LoVo (cell line): ENCODE data around the gene KCNG2.
"Not testable (repeated sequence)": the region's sequence is repeated elsewhere in the genome, so short reads cannot be mapped to it uniquely, and the experiment has no call there.

ENCODE experiments used
- DNase-seq: peaks from one replicate; pipeline ENCODE4 v3.0.0-alpha.2; 2016; ENCODE audit warnings: low spot score

The KCNG2 gene

GRCh38 chr18:79853303-79853992, 55.7 kb downstream of the KCNG2 start:
- no peak for DNase-seq

DNA sequence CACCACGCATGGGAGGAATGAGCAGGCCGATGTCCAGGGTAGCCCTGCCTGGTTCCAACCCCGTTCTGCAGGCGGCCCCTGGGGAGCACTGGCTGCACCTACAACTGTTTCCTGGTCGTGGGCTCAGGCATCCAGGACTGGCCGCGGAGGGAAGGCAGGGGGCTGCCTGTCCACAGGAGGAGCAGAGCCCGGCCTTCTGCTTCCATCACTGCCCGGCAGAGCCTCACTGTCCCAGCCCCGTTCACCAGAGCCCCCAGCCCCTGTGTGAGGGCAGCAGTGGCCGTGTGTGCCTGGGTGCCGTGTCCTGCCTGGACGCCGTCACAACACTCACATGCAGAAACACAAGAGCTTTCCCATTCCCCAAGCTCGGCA, 56.2 kb downstream of the KCNG2 start:
- no peak for DNase-seq

DNA sequence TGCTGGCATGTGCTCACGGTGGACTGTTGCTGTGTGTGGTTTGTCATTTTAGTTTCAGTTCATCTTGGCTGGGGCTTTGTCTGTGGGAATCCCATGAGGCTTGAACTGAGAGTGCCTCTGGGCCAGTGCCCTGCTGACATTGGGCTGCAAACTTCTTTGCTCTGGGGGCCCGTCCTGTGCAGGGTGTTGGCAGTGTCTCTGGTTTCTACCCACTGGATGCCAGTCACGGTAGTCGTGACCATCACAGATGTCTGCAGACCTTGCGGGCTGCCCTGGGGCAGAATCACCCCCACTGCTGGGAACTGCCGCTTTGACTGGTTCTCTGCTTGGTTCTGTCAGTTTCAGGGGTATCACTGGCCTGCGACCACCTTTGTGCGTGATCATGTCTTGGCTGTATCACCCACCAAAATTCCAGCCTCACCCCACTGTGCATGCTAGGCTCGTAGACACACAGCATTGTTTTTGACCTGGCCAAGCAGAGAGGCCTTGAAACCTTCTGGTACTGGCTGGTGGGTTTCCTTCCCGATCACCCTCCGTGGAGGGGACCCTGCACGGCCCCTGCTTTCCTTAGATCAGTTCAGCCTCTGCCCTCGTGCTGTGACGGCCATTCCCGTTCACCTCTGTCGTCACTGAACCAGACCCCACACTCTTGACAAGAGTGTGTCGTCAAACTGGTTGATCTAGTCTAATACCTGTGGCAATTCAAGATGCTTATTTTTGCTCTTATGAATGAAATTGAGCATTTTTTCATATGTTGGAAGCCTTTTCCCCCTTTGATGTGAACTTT, 57.6 kb downstream of the KCNG2 start:
- DNase-seq = no peak

DNA sequence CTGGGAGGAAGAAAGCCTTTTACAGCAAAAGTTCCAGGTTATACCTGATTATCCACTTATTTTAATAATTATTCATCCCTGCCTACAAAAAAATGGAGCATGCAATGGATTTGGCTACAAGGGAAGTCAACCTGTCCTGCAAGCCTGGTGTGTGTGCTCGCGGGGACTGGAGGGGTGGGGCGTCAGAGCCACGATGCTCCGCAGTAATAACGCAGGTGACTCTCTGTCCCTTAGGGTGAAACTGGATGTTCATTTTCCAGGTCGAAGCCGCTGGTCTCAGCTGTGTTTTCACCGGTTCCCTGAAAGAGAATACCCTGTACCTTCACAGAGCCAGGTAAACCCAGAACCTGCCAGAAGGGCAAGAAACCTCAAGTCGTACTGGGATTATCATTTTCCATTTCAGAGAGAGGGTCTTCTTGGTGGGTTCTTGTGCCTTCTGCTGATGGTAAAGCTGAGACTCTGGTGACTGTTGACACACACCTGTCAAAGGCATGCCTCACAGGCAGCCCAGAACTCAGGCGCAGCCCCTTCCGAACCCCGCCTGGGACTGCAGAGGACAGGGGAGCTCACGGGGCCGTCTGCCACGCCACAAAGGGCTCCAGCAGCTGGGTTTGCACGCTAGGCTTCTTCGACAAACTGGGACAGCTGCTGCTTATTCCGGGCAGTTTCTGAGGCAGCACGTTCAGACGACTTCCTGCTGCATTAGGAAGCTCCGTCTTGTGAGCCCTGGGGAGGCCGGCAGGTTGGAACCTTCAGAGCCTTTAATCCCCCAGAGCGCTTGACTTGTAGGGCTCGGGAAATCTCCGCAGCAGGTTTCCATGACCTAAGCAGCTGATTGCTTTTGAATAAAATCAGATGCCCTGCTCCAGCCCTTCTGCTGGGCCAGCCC, 58.6 kb downstream of the KCNG2 start:
- no peak for DNase-seq

DNA sequence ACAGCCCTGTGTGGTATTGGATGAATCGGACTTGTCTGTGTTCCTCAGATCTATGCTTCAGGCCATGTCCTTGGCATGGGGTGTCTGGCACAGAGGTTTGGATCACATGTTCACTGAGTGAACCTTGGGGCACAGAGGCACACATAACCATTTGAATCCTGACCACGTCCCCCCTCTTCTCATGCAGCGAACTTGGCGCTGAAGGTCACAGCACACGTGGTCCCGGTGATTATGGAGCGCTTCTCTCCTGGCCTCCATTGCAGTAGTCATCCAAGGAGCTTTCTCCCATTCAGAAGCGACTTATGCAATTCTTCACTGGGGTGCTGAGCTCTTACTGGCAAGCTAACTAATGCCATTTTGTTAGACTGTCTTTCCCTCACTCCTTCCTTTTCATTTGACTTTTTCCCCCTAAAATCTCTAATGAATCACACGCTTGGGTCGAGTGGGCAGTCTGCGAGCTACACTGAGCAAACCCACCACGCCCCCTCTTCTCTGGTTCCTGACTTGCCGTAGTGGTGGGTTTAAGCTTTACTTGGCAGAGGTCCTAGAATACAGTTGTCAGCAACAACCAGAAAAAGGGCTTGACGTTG, 59.4 kb downstream of the KCNG2 start:
- DNase-seq = no peak

GRCh38 chr18:79859314-79859713, 61.6 kb downstream of the KCNG2 start:
- DNase-seq = no peak

GRCh38 chr18:79861687-79862086, 63.9 kb downstream of the KCNG2 start:
- DNase-seq = no peak

GRCh38 chr18:79862562-79862961, 64.8 kb downstream of the KCNG2 start:
- DNase-seq = no peak

DNA sequence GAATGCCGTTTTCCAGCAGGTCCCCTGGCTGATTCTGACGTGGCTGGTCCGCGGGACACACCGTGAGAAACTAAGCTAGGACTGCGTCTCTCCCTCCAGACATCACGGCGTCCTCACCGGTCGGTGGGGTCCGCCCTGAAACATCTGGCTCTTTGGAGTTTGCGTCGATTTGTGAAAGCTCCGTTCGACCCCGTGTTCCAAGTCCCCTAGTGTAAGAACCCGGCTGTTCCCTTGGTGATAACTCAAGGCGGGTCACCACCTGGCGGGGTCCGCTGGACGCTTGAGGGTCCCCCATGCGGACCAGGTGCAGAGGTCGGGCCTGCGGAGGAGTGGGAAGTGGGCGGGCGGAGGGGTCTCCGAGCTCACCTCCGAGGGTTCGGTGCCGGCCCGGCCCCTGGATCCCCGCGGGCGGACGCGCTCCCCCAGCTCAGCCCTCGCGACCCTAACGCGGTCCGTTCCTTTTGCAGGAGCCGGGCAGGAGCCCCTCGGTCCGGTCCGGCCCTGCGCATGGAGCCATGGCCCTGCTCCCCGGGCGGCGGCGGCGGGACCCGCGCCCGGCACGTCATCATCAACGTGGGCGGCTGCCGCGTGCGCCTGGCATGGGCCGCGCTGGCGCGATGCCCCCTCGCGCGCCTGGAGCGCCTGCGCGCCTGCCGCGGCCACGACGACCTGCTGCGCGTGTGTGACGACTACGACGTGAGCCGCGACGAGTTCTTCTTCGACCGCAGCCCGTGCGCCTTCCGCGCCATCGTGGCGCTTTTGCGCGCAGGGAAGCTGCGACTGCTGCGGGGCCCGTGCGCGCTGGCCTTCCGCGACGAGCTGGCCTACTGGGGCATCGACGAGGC, 65.6 kb downstream of the KCNG2 start:
- DNase-seq = no peak

DNA sequence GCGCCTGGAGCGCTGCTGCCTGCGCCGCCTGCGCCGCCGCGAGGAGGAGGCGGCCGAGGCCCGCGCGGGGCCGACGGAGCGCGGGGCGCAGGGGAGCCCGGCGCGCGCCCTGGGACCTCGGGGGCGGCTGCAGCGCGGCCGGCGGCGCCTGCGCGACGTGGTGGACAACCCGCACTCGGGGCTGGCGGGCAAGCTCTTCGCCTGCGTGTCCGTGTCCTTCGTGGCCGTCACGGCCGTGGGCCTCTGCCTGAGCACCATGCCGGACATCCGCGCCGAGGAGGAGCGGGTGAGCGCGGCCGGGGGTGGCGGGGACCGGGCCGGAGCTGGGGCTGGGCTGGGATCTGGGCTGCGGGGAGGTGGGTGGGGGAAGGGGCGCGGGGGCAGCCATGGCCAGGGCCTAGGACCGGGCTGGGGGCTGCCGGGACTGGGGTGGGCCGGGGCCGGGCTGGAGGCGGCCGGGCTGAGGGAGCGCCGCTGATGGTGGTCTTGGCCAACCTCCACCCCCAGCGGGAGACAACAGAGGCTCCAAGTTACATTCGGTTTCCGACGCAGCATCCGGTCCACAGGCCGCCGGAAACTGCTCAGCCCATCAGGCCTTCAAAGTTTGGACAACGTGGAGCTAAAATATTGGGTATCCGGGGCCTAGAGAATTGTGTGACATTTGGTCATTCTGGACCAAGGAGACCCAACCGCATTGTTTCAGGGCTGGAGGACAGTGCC, 66.4 kb downstream of the KCNG2 start:
- no peak for DNase-seq

DNA sequence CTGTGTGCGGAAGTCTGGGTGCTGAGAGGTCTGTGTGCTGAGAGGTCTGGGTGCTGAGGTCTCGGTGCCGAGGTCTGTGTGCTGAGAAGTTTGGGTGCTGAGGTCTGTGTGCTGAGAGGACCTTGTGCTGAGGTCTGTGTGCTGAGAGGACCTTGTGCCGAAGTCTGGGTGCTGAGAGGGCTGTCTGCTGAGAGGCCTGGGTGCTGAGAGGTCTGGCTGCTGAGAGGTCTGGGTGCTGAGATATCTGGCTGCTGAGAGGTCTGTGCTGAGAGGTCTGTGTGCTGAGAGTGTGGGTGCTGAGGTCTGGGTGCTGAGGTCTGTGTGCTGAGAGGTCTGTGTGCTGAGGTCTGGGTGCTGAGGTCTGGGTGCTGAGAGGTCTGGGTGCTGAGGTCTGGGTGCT, 67.2 kb downstream of the KCNG2 start:
- DNase-seq = not testable (repeated sequence)

- not testable (repeated sequence) for DNase-seq
Observed at GRCh38 chr18:79865951-79866350, 68.2 kb downstream of the KCNG2 start.

DNA sequence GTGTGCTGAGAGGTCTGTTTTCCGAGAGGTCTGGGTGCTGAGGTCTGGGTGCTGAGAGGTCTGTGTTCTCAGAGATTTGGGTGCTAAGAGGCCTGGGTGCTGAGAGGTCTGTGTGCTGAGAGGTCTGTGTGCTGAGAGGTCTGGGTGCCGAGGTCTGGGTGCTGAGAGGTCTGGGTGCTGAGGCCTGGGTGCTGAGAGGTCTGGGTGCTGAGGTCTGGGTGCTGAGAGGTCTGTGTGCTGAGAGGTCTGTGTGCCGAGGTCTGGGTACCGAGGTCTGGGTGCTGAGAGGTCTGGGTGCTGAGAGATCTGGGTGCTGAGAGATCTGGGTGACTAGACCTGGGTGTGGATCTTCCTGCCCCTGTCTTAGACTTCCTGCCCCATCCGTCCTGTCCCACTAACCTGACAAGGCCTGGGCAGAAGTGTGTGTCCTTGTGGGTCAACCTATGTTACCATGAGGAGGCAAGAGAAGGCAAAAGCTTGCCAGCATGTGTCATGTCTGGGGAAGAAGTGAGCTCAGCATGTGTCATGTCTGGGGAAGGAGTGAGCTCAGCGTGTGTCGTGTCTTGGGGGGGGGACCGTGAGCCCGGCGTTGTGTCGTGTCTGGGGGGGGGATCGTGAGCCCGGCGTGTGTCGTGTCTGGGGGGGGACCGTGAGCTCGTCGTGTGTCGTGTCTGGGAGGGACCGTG, 69.3 kb downstream of the KCNG2 start:
- no peak for DNase-seq

- DNase-seq = no peak
Observed at GRCh38 chr18:79867666-79868065, 69.9 kb downstream of the KCNG2 start.

- no peak for DNase-seq
Observed at GRCh38 chr18:79868168-79868784, 70.5 kb downstream of the KCNG2 start.

DNA sequence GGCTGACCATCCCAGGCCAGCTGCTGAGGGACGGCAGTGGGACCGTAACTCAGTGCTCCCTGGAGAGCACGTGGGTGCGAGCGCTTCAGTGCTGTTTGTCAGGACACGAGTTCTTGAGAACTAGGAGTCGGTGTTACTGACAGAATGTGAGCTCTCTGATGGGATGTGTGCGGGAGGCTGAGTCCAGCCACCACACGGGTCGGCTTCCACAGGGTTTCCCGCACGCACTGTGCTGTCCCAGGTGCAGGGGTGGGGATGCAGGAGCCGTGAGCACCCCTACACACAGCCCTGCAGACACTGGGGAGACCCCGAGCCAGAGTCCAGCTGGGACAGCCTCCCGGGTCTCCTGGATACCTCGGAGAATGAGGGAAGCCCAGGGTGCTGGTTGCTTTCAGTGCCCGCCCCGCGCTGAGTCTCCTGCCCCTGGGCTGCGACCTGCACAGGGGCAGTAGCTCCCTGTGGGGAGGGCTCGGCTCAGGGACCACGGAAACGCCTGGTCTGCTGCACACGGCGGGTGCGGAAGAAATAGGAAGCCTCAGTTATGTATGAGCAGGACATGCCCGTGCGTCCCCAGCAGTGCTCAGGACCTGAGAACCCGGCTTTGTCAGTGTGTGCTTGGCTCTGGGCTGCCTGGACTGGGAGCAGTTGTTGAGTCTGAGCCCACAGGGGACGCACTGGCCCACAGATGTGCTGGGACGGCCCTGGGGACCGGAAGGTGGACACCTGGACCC, 71.2 kb downstream of the KCNG2 start:
- DNase-seq = no peak

DNA sequence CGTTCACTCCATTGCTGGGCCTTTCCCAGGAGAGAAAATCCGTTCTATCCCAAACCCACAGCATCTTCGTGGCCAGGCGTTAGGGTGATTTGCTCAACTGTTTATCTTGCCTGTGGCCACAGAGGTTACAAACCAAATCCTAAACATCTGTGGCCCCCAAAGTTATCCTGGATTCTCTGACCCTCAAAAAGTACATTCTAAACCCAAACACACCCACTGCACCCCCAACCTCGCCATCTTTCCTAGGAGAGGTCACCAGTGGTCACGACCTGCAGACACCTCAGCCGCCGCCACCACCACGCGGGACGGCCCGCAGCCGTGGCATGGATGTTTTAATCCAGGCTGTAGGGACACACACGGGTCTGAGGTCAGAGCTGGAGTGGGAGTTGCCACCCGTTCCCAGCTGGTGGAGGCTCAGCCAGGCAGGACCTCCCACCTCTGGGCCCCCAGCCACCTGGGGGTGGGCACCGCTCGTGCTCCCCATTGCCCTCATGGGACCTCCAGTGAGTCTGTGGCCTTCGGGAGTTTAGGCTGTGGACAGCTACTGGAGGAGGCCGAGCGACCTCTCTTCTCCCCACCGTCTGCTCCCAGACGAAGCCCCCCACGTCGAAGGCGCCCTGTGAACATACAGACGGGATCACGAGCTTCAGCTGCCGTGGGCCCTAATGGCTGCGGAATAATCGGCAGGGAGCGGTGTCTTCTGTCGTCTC, 72.0 kb downstream of the KCNG2 start:
- DNase-seq = no peak

- DNase-seq = no peak
Observed at GRCh38 chr18:79870301-79871025, 72.7 kb downstream of the KCNG2 start.
